ENCODE results near the gene SLC24A3. TPM values are rescaled to one million over a fixed set of nuclear protein-coding genes. Genes with fewer than 3 reads are reported as not detected.

Gene SLC24A3
- total RNA-seq, 1 experiment from 2014 or later, result 46.0 TPM

GRCh38 chr20:19456595-19457395 is 244.4 kb downstream of the SLC24A3 start:
- intact Hi-C loops (cut with micrococcal nuclease; ENCODE audit: unreplicated experiment), result no loop called here
- ChIA-PET POLR2A (ENCODE audit: low non-redundant PET) (interaction anchor here (0.6 kb wide), 2 partner anchors 10 to 65 kb away, joined by 3 to 4 read pairs; no protein-coding TSS in a partner anchor), CTCF (no interaction called here)
- no peaks in the 10 kb centered on the region for H3K36me3 ChIP-seq (ENCODE audit: insufficient read depth, low read length, poor library complexity, severe bottlenecking)
- no peak overlapping the region for H3K27ac ChIP-seq (ENCODE audit: low read depth, low read length, poor library complexity, severe bottlenecking)
- no peaks in the 10 kb centered on the region for H3K9me3 ChIP-seq (ENCODE audit: low read depth, low read length, poor library complexity, severe bottlenecking)
- DNase-seq (ENCODE audit: low spot score), result no peak
- TF ChIP-seq EZH2 (IDR thresholded peaks at IDR 0.05; ENCODE audit: borderline replicate concordance, low read depth, low read length, poor library complexity, severe bottlenecking), result no peak
- TF ChIP-seq CTCF (conservative IDR thresholded peaks at IDR 0.05; ENCODE audit: low read depth, low read length), result no peak
- H3K4me3 ChIP-seq (ENCODE audit: low read depth, low read length, poor library complexity, severe bottlenecking), result no peak overlapping the region
- H3K27me3 ChIP-seq (replicated peaks; ENCODE audit: insufficient read depth, low read depth, low read length, poor library complexity), result no peaks in the 10 kb centered on the region
- H3K4me1 ChIP-seq (ENCODE audit: insufficient read depth, low read length, poor library complexity, severe bottlenecking), result peaks cover 22% of the 10 kb centered on the region
- no TSS peak for BruUV-seq (replicated peaks)

GRCh38 chr20:19457611-19458010 is 245.2 kb downstream of the SLC24A3 start:
- POLR2A ChIA-PET (ENCODE audit: low non-redundant PET), result no interaction called here
- TF ChIP-seq CTCF (conservative IDR thresholded peaks at IDR 0.05; ENCODE audit: low read depth, low read length) (no peak), EZH2 (IDR thresholded peaks at IDR 0.05; ENCODE audit: borderline replicate concordance, low read depth, low read length, poor library complexity, severe bottlenecking) (no peak)
- DNase-seq (ENCODE audit: low spot score), result no peak
- no peak overlapping the region for H3K4me3 ChIP-seq (ENCODE audit: low read depth, low read length, poor library complexity, severe bottlenecking)
- peaks cover 22% of the 10 kb centered on the region for H3K4me1 ChIP-seq (ENCODE audit: insufficient read depth, low read length, poor library complexity, severe bottlenecking)
- H3K9me3 ChIP-seq (ENCODE audit: low read depth, low read length, poor library complexity, severe bottlenecking), result no peaks in the 10 kb centered on the region
- BruUV-seq (replicated peaks), result no TSS peak
- H3K36me3 ChIP-seq (ENCODE audit: insufficient read depth, low read length, poor library complexity, severe bottlenecking), result no peaks in the 10 kb centered on the region
- CTCF ChIA-PET, result no interaction called here
- no peak overlapping the region for H3K27ac ChIP-seq (ENCODE audit: low read depth, low read length, poor library complexity, severe bottlenecking)
- intact Hi-C loops (cut with micrococcal nuclease; ENCODE audit: unreplicated experiment), result no loop called here
- no peaks in the 10 kb centered on the region for H3K27me3 ChIP-seq (replicated peaks; ENCODE audit: insufficient read depth, low read depth, low read length, poor library complexity)

GRCh38 chr20:19460386-19460785 is 247.9 kb downstream of the SLC24A3 start:
- peaks cover 8% of the 10 kb centered on the region for H3K4me1 ChIP-seq (ENCODE audit: insufficient read depth, low read length, poor library complexity, severe bottlenecking)
- POLR2A ChIA-PET (ENCODE audit: low non-redundant PET), result no interaction called here
- H3K9me3 ChIP-seq (ENCODE audit: low read depth, low read length, poor library complexity, severe bottlenecking), result no peaks in the 10 kb centered on the region
- intact Hi-C loops (cut with micrococcal nuclease; ENCODE audit: unreplicated experiment), result no loop called here
- H3K36me3 ChIP-seq (ENCODE audit: insufficient read depth, low read length, poor library complexity, severe bottlenecking), result no peaks in the 10 kb centered on the region
- no TSS peak for BruUV-seq (replicated peaks)
- TF ChIP-seq EZH2 (IDR thresholded peaks at IDR 0.05; ENCODE audit: borderline replicate concordance, low read depth, low read length, poor library complexity, severe bottlenecking), result no peak
- TF ChIP-seq CTCF (conservative IDR thresholded peaks at IDR 0.05; ENCODE audit: low read depth, low read length), result no peak
- no peak for DNase-seq (ENCODE audit: low spot score)
- CTCF ChIA-PET, result no interaction called here
- H3K27me3 ChIP-seq (replicated peaks; ENCODE audit: insufficient read depth, low read depth, low read length, poor library complexity), result no peaks in the 10 kb centered on the region
- H3K27ac ChIP-seq (ENCODE audit: low read depth, low read length, poor library complexity, severe bottlenecking), result no peak overlapping the region
- H3K4me3 ChIP-seq (ENCODE audit: low read depth, low read length, poor library complexity, severe bottlenecking), result no peak overlapping the region
